H1 (cell line): ENCODE measurements around the gene DPY19L3. TPM values are rescaled to one million over a fixed set of nuclear protein-coding genes. Genes with fewer than 3 reads are reported as not detected.

Source experiments
- JUN ChIP-seq: IDR thresholded peaks from 2 replicates; pipeline ENCODE4 v1.6.1; 2011; ENCODE audit warnings: low read depth, mild to moderate bottlenecking, improper control_type of control experiment, low read length
- POLR2AphosphoS5 ChIP-seq: IDR thresholded peaks from 2 replicates; pipeline ENCODE4 v1.6.1; 2011; ENCODE audit warnings: low read depth, low read length
- RAD21 ChIP-seq, 2 experiments: IDR thresholded peaks in 1 of 2; conservative IDR thresholded peaks in 1 of 2; 2 replicates each; pipeline ENCODE4 v1.6.1; 2011; ENCODE audit warnings: low read depth in 2 of 2, low read length in 2 of 2, improper control_type of control experiment in 1 of 2, inconsistent platforms in 1 of 2, mild to moderate bottlenecking in 1 of 2, moderate library complexity in 1 of 2
- polyA plus RNA-seq, 7 experiments: library from polyadenylated mRNA; depleted of rRNA in 3 of 7; stranded (reverse) in 5 of 7; unstranded in 2 of 7; fragments of >200 nt in 5 of 7; fragments of 200-250 nt in 2 of 7; gene quantifications; 1 replicate in 5 of 7; 2 replicates in 1 of 7; 4 replicates in 1 of 7; pipeline versions ENCODE4 v1.2.1 to v1.2.3, GENCODE V29; 2011 to 2013; ENCODE audit warnings: missing spikeins in 2 of 7, mixed read lengths in 2 of 7
- total RNA-seq: library from RNA; stranded (reverse); fragmentation: NEBNext Ultra II Directional; extraction: Animal tissue kit (Norgen Biotek cat#: 25700); gene quantifications from 2 replicates; pipeline ENCODE4 v1.2.1, GENCODE V29; 2021
- TF ChIP-seq, protein P1 (sequence below): IDR thresholded peaks from 2 replicates; pipeline ENCODE4 v1.6.1; 2011; ENCODE audit warnings: low read length, improper control_type of control experiment
- TF ChIP-seq, protein P2 (sequence below): IDR thresholded peaks from 2 replicates; pipeline ENCODE4 v1.6.1; 2011; ENCODE audit warnings: low read depth, mild to moderate bottlenecking, low read length; ENCODE audit not compliant: insufficient read depth

DPY19L3 gene
- total and polyA plus RNA-seq, 2 of the 8 experiments (the other 6 are each of a cell fraction or from before 2014, with no cell fraction given) = 35.3 to 60.2 TPM

DNA sequence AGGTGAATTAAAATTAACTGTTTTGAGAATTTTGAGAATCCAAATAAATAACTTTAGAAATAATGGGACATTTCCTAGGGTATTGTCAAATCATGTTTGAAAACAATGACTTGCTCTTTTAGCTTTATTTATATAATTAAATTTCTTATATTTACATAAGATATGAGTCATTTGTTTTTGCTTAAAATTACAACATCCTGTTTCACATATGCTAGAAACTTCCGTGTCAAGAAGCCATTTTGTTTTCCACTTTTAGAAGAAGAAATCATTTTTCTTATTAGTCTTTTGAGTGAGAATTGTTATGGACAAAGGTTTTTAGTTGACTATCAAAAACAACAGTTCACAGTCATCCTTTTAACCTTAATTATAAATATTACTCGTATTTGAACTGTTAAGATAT, 48.2 kb downstream of the DPY19L3 start (continued):
- TF ChIP-seq JUN = no peak
- no peak for TF ChIP-seq POLR2AphosphoS5
- no peak for TF ChIP-seq RAD21 (IDR thresholded peaks at IDR 0.05 in 1 of 2, conservative IDR thresholded peaks at IDR 0.05 in 1 of 2; ENCODE audit: low read depth in 2 of 2, low read length in 2 of 2)
- TF ChIP-seq, protein P1, sequence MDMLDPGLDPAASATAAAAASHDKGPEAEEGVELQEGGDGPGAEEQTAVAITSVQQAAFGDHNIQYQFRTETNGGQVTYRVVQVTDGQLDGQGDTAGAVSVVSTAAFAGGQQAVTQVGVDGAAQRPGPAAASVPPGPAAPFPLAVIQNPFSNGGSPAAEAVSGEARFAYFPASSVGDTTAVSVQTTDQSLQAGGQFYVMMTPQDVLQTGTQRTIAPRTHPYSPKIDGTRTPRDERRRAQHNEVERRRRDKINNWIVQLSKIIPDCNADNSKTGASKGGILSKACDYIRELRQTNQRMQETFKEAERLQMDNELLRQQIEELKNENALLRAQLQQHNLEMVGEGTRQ = no peak
- TF ChIP-seq, protein P2, sequence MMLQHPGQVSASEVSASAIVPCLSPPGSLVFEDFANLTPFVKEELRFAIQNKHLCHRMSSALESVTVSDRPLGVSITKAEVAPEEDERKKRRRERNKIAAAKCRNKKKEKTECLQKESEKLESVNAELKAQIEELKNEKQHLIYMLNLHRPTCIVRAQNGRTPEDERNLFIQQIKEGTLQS = no peak
